ENCODE data around the gene BTF3. TPM values are rescaled to one million over a fixed set of nuclear protein-coding genes. Genes with fewer than 3 reads are reported as not detected.

The BTF3 gene
- total RNA-seq, 1 experiment from 2014 or later: 861 TPM

DNA sequence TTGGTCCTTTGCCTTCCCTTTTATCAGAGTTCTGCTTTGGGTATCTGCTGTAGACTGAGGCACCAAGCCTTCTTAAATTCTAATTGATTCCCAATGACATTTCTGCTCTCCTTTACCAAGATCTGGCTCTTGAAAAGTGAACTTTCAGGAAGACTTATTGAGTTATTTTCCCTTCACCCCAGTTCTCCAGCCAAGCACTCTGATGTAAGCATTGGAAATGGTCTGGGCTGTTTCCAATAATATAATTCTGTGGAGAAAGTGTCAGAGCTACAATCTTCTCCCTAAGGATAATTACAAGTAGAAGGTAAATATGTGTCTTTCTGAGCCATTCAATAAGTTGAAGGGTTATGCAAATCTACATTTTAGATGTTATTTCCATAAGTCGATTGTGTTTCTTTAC is 30.8 kb downstream of the BTF3 start:
- Mint-ChIP-seq H3K27ac (no peak overlapping the region), H3K27me3 (ENCODE audit: low read depth) (no peaks in the 10 kb centered on the region; the same call in none of the 2 replicates), H3K4me3 (no peak overlapping the region), H3K36me3 (ENCODE audit: insufficient read depth in 1 of 3, low read depth in 3 of 3) (peaks cover 2 to 17% (median 7%) of the 10 kb centered on the region in 3 experiments), H3K9me3 (peaks cover 12 to 19% of the 10 kb centered on the region in 2 experiments), H3K4me1 (peaks cover 9 to 13% of the 10 kb centered on the region in 2 experiments)
- no peak overlapping the region for H2AFZ ChIP-seq (ENCODE audit: low read length)
- no peak overlapping the region for H3K4ac ChIP-seq (ENCODE audit: low read depth, low read length)
- no peak overlapping the region for H2BK120ac ChIP-seq (ENCODE audit: low read depth, low read length, poor library complexity, severe bottlenecking)
- no CpG with 5 or more reads among the region's 1 CpG for WGBS (ENCODE audit: extremely low coverage, insufficient read length, low lambda C conversion rate)
- H3K79me2 ChIP-seq (ENCODE audit: insufficient read depth, low read length): no peaks in the 10 kb centered on the region
- H3K4me1 ChIP-seq (ENCODE audit: insufficient read depth, low read length): peaks cover 2% of the 10 kb centered on the region; the same call in 1 of the 2 replicates
- no peaks in the 10 kb centered on the region for H3K79me1 ChIP-seq (ENCODE audit: insufficient read depth, low read depth, low read length, poor library complexity, severe bottlenecking)
- no peaks in the 10 kb centered on the region for H3K23me2 ChIP-seq (ENCODE audit: insufficient read length, low read depth, low read length, poor library complexity, severe bottlenecking)
- no peak for DNase-seq
- no peak overlapping the region for H4K8ac ChIP-seq (replicated peaks; ENCODE audit: insufficient read length, low read depth, low read length)
- H4K91ac ChIP-seq (ENCODE audit: insufficient read length, low read depth, low read length): no peak overlapping the region
- H3K23ac ChIP-seq (ENCODE audit: insufficient read length, low read depth, low read length): no peak overlapping the region
- H2BK15ac ChIP-seq (ENCODE audit: low read depth, low read length): no peak overlapping the region
- no peak overlapping the region for H4K5ac ChIP-seq (ENCODE audit: insufficient read length, low read depth, low read length)
- no peak overlapping the region for H3K4me2 ChIP-seq (ENCODE audit: insufficient read depth, insufficient read length, low read length)
- no peak overlapping the region for H2BK20ac ChIP-seq (ENCODE audit: low read depth, low read length, poor library complexity, severe bottlenecking)
- no peak overlapping the region for H3K9ac ChIP-seq (ENCODE audit: extremely low read depth, insufficient read length, low read length)
- no peaks in the 10 kb centered on the region for H3K9me3 ChIP-seq (ENCODE audit: control insufficient read depth, low read depth, low read length)
- no peaks in the 10 kb centered on the region for H4K20me1 ChIP-seq (ENCODE audit: control insufficient read depth, insufficient read depth, insufficient read length)
- H3T11ph ChIP-seq (ENCODE audit: low read length): no peak overlapping the region
- H3K18ac ChIP-seq (ENCODE audit: insufficient read length, low read depth, low read length): no peak overlapping the region
- no peak overlapping the region for H2BK5ac ChIP-seq (ENCODE audit: insufficient read length, low read length)
- H3K27ac ChIP-seq (ENCODE audit: insufficient read length, low read depth, low read length): no peak overlapping the region
- no peak overlapping the region for H2AK5ac ChIP-seq (ENCODE audit: insufficient read length, low read length)
- TF ChIP-seq CTCF (conservative IDR thresholded peaks at IDR 0.05): no peak
- H3K56ac ChIP-seq (ENCODE audit: insufficient read length, low read depth, low read length): no peak overlapping the region
- no peak overlapping the region for H2BK12ac ChIP-seq (ENCODE audit: insufficient read length, low read depth, low read length)
- H3K14ac ChIP-seq (ENCODE audit: insufficient read depth, low read length): no peak overlapping the region
- no peaks in the 10 kb centered on the region for H3K27me3 ChIP-seq (ENCODE audit: insufficient read depth, low read length)

All from H9 (cell line).